ENCODE results near the gene NEURL1B. TPM values are rescaled to one million over a fixed set of nuclear protein-coding genes. Genes with fewer than 3 reads are reported as not detected.
"Not testable (repeated sequence)": the region's sequence is repeated elsewhere in the genome, so short reads cannot be mapped to it uniquely, and the experiment has no call there.

NEURL1B gene
- total RNA-seq, 1 donor from 2014 or later: 19.4 TPM

GRCh38 chr5:172710676-172711075 is 69.6 kb downstream of the NEURL1B start:
- DNase-seq (ENCODE audit: extremely low read depth, low read depth, low spot score): no peak

DNA sequence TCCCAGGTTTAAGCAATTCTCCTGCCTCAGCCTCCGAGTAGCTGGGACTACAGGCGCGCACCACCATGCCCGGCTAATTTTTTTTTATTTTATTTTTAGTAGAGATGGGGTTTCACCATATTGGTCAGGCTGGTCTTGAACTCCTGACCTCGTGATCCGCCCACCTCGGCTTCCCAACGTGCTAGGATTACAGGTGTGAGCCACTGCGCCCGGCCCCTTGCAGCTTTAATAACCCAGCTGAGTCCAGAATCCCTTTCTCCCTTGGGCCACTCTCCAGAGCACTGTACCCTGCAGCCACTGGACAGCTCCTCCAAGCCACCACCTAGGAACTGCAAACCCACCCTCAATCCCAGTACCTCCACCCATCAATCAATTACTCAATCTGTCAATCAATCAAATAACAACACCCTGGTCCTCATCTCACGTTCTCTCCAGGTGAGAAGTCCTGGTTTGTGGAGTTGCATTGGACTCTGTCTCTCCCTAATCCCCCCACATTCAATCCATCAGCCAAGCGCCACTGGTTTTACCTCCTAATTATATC is 70.3 kb downstream of the NEURL1B start:
- not testable (repeated sequence) for DNase-seq (ENCODE audit: extremely low read depth, low read depth, low spot score)

DNA sequence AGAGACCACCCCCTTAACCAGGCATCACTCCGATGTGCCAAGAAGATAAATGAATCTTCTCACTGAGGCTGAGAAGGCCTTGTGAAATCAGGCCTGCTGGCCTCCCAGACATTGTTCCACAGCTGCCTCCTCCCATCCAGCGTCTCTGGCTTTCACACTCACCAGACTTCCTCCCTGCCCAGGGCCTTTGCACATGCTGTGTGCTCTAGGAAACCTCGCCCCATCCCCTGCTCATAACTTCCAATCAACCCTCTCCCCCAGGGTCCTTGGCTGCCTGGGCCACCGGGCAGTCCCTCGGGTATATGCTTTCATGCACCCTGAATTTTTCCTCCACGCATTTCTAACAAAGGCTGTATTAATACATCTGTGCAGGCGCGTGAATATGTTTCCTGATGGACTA is 71.5 kb downstream of the NEURL1B start:
- DNase-seq (ENCODE audit: extremely low read depth, low read depth, low spot score): no peak

DNA sequence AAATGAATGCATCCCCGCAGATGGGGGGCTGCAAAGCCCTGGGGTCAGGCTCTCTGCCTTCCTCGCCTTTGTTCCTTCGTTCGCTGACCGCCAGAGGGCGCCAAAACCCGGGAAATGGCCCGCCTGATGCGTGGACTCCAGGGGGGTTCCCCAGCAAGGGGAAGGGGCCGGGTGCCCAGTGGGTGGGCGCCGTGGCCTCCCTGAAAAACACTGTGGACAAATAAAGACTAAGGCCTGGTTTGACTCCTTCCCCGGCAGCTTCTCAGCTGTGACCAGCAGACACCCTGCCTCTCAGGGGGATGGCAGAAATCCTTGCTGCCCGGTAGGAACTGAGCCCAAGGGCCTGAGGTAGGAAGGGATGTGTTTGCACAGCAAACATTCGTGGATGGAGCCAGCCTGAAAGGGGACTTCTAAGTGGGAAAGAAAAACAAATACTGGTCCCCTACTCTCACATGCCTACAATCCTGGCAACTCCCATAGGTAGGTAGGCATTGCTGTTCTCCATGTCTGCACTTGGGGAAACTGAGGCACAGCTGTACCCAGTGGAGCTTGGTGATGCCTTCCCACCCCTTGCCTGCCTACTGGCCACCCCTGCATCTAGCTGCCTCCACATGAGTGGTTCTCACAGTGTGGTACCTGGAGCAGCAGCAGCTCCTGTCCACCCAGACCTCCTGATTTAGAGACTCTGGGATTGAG is 72.2 kb downstream of the NEURL1B start:
- no peak for DNase-seq (ENCODE audit: extremely low read depth, low read depth, low spot score)

GRCh38 chr5:172713809-172714490 is 72.9 kb downstream of the NEURL1B start:
- no peak for DNase-seq (ENCODE audit: extremely low read depth, low read depth, low spot score)

- DNase-seq (ENCODE audit: extremely low read depth, low read depth, low spot score): peak; percentile 79
Observed at GRCh38 chr5:172714491-172715420, 73.7 kb downstream of the NEURL1B start.

- DNase-seq (ENCODE audit: extremely low read depth, low read depth, low spot score): no peak
Observed at GRCh38 chr5:172715421-172715780, 74.3 kb downstream of the NEURL1B start.

DNA sequence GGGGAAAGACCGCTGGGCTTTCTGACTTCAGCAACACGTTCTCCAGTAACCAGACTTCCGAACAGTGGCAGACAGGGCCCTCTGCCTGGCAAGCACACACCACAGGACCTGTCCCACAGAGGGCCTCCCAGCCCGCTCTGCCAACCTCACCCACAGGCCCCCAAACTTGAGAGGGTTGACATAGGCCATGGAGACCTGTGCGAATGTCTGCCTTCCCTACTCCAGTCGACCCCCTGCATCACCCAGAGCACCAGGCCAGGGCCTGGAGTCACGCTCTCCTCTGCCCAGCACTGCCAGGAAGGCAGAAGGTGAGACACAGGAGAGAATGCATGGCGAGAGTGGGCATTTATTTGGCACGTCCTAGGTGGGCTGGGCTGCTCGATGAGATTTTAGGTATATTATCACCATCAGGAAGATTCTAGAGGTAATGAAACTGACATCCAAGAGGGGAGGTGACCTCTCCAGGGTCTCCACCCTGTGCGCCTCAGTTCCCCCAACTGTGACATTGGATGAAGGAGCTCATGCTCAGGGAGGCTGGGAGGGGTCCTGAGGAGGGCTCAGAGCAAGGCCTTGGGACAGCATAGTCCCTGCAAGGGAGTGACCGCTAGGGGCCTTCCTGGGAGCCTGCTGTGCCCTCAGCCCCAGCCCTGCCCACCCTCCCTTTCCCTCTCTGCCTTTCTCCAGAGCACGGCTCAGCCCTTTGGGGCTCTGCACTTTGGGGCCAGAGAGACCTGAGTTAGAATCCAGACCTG is 75.0 kb downstream of the NEURL1B start:
- no peak for DNase-seq (ENCODE audit: extremely low read depth, low read depth, low spot score)

DNA sequence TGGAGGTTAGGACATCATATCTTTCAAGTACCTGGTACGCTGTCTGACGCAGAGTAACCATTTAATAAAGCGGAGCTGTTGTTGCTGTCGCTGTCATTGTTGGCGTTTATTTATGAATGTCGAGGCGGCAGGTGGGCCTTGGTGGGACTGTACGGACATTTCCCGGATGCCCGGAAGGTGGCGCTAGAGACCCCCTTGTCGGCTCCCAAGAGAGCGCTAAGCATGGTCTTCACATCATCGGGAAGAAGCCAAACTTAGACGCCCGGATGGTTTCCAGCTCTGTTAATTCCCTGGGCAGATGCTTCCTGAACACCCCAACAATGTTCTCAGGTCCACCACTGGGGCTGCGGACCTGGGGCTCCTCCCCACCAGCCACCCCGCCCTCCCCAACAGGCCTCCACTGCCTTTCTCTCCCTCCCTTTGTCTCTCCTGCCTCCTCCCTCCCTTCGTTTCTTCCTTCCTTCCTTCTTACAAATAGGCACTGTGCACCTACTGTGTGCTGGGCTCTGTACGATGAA is 75.8 kb downstream of the NEURL1B start:
- peak; percentile 77 for DNase-seq (ENCODE audit: extremely low read depth, low read depth, low spot score)

DNA sequence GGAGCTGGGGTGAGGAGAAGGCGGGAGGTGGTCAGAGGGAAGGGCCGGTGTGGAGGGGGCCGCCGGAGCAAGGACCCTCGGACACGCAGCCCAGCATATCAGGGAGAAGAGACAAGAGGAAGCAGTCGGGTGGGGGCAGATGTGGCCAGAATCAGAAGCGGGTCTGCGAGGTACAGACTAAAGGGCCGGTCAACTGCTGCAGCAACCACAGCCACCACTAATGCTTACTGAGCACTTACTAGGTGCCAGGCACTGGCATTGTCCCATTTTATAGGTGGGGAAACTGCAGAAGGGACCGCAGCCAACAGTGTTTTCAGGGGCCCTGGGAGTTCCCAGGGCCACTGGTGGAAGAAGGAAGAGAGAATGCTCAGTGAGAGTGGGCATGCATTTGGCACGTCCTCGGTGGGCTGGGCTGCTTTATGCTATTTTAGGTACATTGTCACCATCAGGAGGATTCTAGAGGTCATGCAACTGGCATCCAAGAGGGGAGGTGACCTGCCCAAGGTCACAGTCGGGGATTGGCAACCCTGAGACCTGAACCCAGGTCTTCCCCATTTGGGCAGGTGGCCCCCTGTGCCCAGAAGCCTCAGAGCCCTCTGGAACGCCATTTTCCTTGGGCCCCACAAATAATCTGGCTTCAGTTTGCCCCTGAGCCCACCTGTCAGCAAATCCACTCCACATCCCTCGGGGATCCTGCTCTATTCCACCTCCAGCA is 76.6 kb downstream of the NEURL1B start:
- DNase-seq (ENCODE audit: extremely low read depth, low read depth, low spot score): no peak

- DNase-seq (ENCODE audit: extremely low read depth, low read depth, low spot score): no peak
Observed at GRCh38 chr5:172718527-172719114, 77.6 kb downstream of the NEURL1B start.

- DNase-seq (ENCODE audit: extremely low read depth, low read depth, low spot score): no peak
Observed at GRCh38 chr5:172719211-172719610, 78.1 kb downstream of the NEURL1B start.

- DNase-seq (ENCODE audit: extremely low read depth, low read depth, low spot score): no peak
Observed at GRCh38 chr5:172720655-172721054, 79.6 kb downstream of the NEURL1B start.

DNA sequence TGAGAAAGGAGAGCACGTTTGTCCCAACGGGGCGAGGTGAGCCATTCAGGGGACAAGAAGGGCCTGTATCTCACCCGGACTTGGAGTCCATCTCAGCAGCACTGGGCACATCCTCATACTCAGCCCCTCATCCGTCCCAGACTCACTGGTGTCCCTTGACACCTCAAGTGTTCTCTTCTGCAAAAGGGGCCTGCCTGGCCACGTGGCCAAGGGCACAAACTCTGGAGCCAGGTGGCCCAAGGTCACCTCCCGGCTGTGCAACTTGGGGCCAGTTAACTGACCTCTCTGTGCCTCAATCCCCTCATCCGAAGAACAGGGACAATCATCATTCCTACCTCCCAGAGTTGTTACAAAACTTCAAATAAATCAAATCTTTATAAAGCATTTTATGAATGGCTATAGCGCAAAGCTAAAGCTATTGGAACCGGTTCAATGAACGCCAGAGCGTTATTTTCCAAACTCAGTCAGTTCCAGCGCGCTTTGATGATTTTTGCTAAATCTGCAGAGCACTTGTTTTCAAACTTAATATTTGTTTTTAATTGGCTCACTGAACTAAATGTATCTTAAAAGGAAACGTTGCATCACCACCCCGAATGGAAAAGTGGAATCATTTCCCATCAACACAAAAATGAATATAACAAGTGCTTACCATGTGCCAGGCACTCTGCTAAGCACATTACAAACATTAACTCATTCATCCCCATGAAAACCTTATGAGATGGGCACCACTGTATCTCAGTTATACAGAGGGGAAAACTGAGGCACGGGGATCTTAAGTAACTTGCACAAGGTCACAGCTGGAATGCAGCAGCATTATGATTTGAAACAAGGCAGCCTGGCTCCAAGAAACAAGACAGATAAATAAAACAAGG is 80.6 kb downstream of the NEURL1B start:
- DNase-seq (ENCODE audit: extremely low read depth, low read depth, low spot score): peak; percentile 84

GRCh38 chr5:172722327-172722815 is 81.3 kb downstream of the NEURL1B start:
- DNase-seq (ENCODE audit: extremely low read depth, low read depth, low spot score): no peak

DNA sequence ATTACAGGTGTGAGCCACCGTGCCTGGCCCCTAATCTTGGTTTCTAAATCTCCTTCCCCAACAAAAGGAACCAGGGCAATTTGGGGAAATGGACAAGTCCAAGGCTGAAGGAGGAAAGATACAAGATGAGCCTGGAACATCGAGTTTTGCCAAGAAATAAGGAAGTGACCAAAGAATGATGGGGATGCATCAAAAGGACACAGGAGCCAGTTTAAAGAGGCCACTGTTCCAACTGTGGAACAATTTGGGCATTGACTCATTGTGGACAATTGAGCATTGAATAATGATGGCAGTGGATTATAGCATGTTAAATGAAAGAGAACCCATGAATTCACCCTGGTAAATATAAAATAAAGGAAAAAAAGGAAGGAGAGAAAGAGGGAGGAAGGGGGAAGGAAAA is 82.4 kb downstream of the NEURL1B start:
- no peak for DNase-seq (ENCODE audit: extremely low read depth, low read depth, low spot score)

GRCh38 chr5:172724242-172725183 is 83.5 kb downstream of the NEURL1B start:
- DNase-seq (ENCODE audit: extremely low read depth, low read depth, low spot score): no peak

Data from glomerular endothelial cell (primary cell).